GM19467 (cell line): ENCODE results near the gene FAM111A.
"Not testable (repeated sequence)": the region's sequence is repeated elsewhere in the genome, so short reads cannot be mapped to it uniquely, and the experiment has no call there.

Experiments used
- ATAC-seq: cut with Tn5 transposase; IDR thresholded peaks from one replicate; pipeline ENCODE4 v1.9.1; 2021; ENCODE audit warnings: mild to moderate bottlenecking, moderate library complexity; ENCODE audit not compliant: unreplicated experiment

Gene FAM111A

GRCh38 chr11:59142530-59143507, at the start of gene FAM111A:
TSS of gene FAM111A (plus strand) at chr11:59142856. CDS start at chr11:59148873, 6,017 bp downstream.
- ATAC-seq: peak; percentile 69

- not testable (repeated sequence) for ATAC-seq
These were observed 49.1 kb upstream of the FAM111A start for GRCh38 chr11:59093576-59093975.

- ATAC-seq: peak; percentile 75
These were observed 47.4 kb upstream of the FAM111A start for GRCh38 chr11:59095225-59095624.

GRCh38 chr11:59095972-59096575, 46.6 kb upstream of the FAM111A start:
- not testable (repeated sequence) for ATAC-seq

GRCh38 chr11:59097113-59097708, 45.4 kb upstream of the FAM111A start:
- ATAC-seq: no peak

- ATAC-seq: not testable (repeated sequence)
These were observed 44.7 kb upstream of the FAM111A start for GRCh38 chr11:59097938-59098337.

- peak; percentile 54 for ATAC-seq
These were observed 40.3 kb upstream of the FAM111A start for GRCh38 chr11:59102259-59102765.

- peak; percentile 76 for ATAC-seq
These were observed 36.0 kb upstream of the FAM111A start, which contains the start of gene FAM111B for GRCh38 chr11:59106363-59107336. TSS of gene FAM111B (plus strand) at chr11:59107237. CDS start at chr11:59109626, 2,389 bp downstream.

GRCh38 chr11:59107721-59108120, 34.9 kb upstream of the FAM111A start:
- peak; percentile 24 for ATAC-seq

GRCh38 chr11:59112494-59112893, 30.2 kb upstream of the FAM111A start:
- no peak for ATAC-seq

GRCh38 chr11:59114344-59114743, 28.3 kb upstream of the FAM111A start:
- no peak for ATAC-seq

- ATAC-seq: no peak
These were observed 27.1 kb upstream of the FAM111A start for GRCh38 chr11:59115553-59115952.

GRCh38 chr11:59117774-59118173, 24.9 kb upstream of the FAM111A start:
- no peak for ATAC-seq

- ATAC-seq: no peak
These were observed 22.8 kb upstream of the FAM111A start for GRCh38 chr11:59119826-59120225.

GRCh38 chr11:59135648-59136461, 6.8 kb upstream of the FAM111A start:
- peak; percentile 96 for ATAC-seq

GRCh38 chr11:59136551-59136950, 6.1 kb upstream of the FAM111A start:
- not testable (repeated sequence) for ATAC-seq

GRCh38 chr11:59137190-59137589, 5.5 kb upstream of the FAM111A start:
- no peak for ATAC-seq

- no peak for ATAC-seq
These were observed 4.0 kb upstream of the FAM111A start for GRCh38 chr11:59138643-59139042.

- ATAC-seq: no peak
These were observed 1.5 kb upstream of the FAM111A start for GRCh38 chr11:59141191-59141590.
